K562 (cell line): ENCODE results near the gene BTD. TPM values are rescaled to one million over a fixed set of nuclear protein-coding genes. Genes with fewer than 3 reads are reported as not detected.
A peak's percentile ranks its signal among the peaks of the same experiment; 100 is the strongest.

Experiments
- ATAC-seq: fragments of 200-7000 bp; cut with Tn5 transposase; 3 replicates; pipeline ENCODE4 v1.9.1; 2020; ENCODE audit warnings: moderate library complexity
- Bru-seq: library from RNA; stranded (reverse); fragments of 400-500 nt; gene quantifications from one replicate; lab custom pipeline; 2021; lab: Mats Ljungman, UMichigan
- BruChase-seq, 2 experiments: library from RNA; stranded (reverse); fragments of 400-500 nt; gene quantifications; one replicate each; lab custom pipeline; 2021; lab: Mats Ljungman, UMichigan
- BruUV-seq: library from RNA; stranded (reverse); fragments of 400-500 nt; replicated peaks from 2 replicates; lab custom pipeline; 2021; lab: Mats Ljungman, UMichigan
- CTCF ChIA-PET: fragments of 300-600 bp; formaldehyde crosslinking; extraction: SDS; loops from one replicate; lab custom pipeline; 2021; ENCODE audit warnings: low intra/inter-chr PET ratio; lab: Yijun Ruan, JAX
- POLR2A ChIA-PET: fragments of 300-600, 350-650 bp; sonication (Branson Sonifier 250); formaldehyde crosslinking; extraction: SDS; loops from one replicate; lab custom pipeline; 2021; ENCODE audit warnings: antibody characterized with exemption, inconsistent platforms; lab: Yijun Ruan, JAX
- DNase-seq, 4 experiments: peaks; one replicate each; pipeline versions ENCODE4 v3.0.0 to v3.0.0-alpha.2; 2011 to 2018; ENCODE audit warnings: low spot score in 3 of 4, mixed read lengths in 3 of 4; ENCODE audit errors: extremely low read depth in 1 of 4
- FAIRE-seq: peaks from 2 replicates; lab custom pipeline; 2011; peaks lifted over from hg19 to GRCh38; lab: Jason Lieb, UNC
- H2AFZ ChIP-seq: 2 replicates; pipeline ENCODE4 v1.6.0; 2011; ENCODE audit warnings: low read depth, low read length, control low read depth, inconsistent platforms
- H3K27ac ChIP-seq: fragments of 200-600 bp; 3 replicates; pipeline ENCODE4 v1.8.0; 2011; ENCODE audit warnings: low read depth, mild to moderate bottlenecking, control low read depth, inconsistent platforms, low read length, moderate library complexity, mixed read lengths; ENCODE audit errors: extremely low read depth
- H3K27me3 ChIP-seq, 2 experiments: fragments of 300-600 bp in 1 of 2; 2 replicates in 1 of 2; 3 replicates in 1 of 2; pipeline versions ENCODE4 v1.6.0 to v1.8.0; 2011; ENCODE audit warnings: inconsistent platforms in 2 of 2, low read length in 2 of 2, mild to moderate bottlenecking in 1 of 2, mixed read lengths in 1 of 2, moderate library complexity in 1 of 2; ENCODE audit not compliant: control insufficient read depth in 2 of 2, insufficient read depth in 2 of 2
- H3K36me3 ChIP-seq: fragments of 300-600 bp; 3 replicates; pipeline ENCODE4 v1.8.0; 2011; ENCODE audit warnings: mild to moderate bottlenecking, low read length, inconsistent platforms; ENCODE audit not compliant: control insufficient read depth, insufficient read depth
- H3K4me1 ChIP-seq, 2 experiments: fragments of 200-600 bp in 1 of 2; replicated peaks in 1 of 2; 2 replicates in 1 of 2; 3 replicates in 1 of 2; pipeline versions ENCODE4 v1.5.1 to v1.8.0; 2011; ENCODE audit warnings: inconsistent platforms in 2 of 2, low read length in 2 of 2, mild to moderate bottlenecking in 1 of 2, mixed read lengths in 1 of 2, moderate library complexity in 1 of 2; ENCODE audit not compliant: control insufficient read depth in 2 of 2, insufficient read depth in 2 of 2
- H3K4me2 ChIP-seq: 2 replicates; pipeline ENCODE4 v1.6.1; 2011; ENCODE audit warnings: low read length, control low read depth, inconsistent platforms, mixed read lengths; ENCODE audit not compliant: insufficient read depth
- H3K4me3 ChIP-seq: fragments of 200-600 bp; sonication (generic), shearing (Covaris generic); 2 replicates; pipeline ENCODE4 v1.5.1; 2016; ENCODE audit warnings: control low read depth, inconsistent platforms
- H3K79me2 ChIP-seq: fragments of 200-600 bp; 3 replicates; pipeline ENCODE4 v1.8.0; 2011; ENCODE audit warnings: low read length, inconsistent platforms; ENCODE audit not compliant: control insufficient read depth, insufficient read depth
- H3K9ac ChIP-seq, 2 experiments: 2 replicates each; pipeline versions ENCODE4 v1.6.0 to v1.6.1; 2011; ENCODE audit warnings: low read depth in 2 of 2, low read length in 2 of 2, control low read depth in 1 of 2, inconsistent platforms in 1 of 2, mild to moderate bottlenecking in 1 of 2, mixed read lengths in 1 of 2; ENCODE audit not compliant: insufficient read depth in 1 of 2
- H3K9me1 ChIP-seq: one replicate; pipeline ENCODE4 v1.6.0; 2011; ENCODE audit warnings: inconsistent platforms, mild to moderate bottlenecking, low read length, moderate library complexity; ENCODE audit not compliant: control insufficient read depth, insufficient read depth
- H3K9me3 ChIP-seq: replicated peaks from 2 replicates; pipeline ENCODE4 v1.5.1; 2011; ENCODE audit warnings: low read depth, low read length, inconsistent platforms; ENCODE audit not compliant: control insufficient read depth, insufficient read depth
- H4K20me1 ChIP-seq: replicated peaks from 2 replicates; pipeline ENCODE4 v1.6.1; 2011; ENCODE audit warnings: low read length, inconsistent platforms, mixed read lengths; ENCODE audit not compliant: control insufficient read depth, insufficient read depth
- GATA2 ChIP-seq: sonication (generic); formaldehyde crosslinking; IDR thresholded peaks from 2 replicates; pipeline ENCODE4 v1.4.0; 2020; ENCODE audit warnings: mild to moderate bottlenecking, missing genetic modification reagents
- IRF1 ChIP-seq: sonication (generic); formaldehyde crosslinking; IDR thresholded peaks from 2 replicates; pipeline ENCODE4 v1.8.0; 2022; ENCODE audit warnings: missing genetic modification reagents, mild to moderate bottlenecking, borderline replicate concordance
- NCOA1 ChIP-seq: fragments of 450-650 bp; IDR thresholded peaks from 2 replicates; pipeline ENCODE4 v1.6.1; 2016; ENCODE audit warnings: low read depth
- TSHZ1 ChIP-seq: fragments of 250-450 bp; sonication (Bioruptor Pico); IDR thresholded peaks from 2 replicates; pipeline ENCODE4 v1.4.0; 2020; ENCODE audit warnings: mild to moderate bottlenecking, moderate library complexity
- ZNF639 ChIP-seq, 2 experiments: fragments of 200-800 bp in 1 of 2; sonication (Bioruptor generic) in 1 of 2; sonication (generic) in 1 of 2; formaldehyde crosslinking in 1 of 2; IDR thresholded peaks in 1 of 2; conservative IDR thresholded peaks in 1 of 2; 2 replicates each; pipeline versions ENCODE4 v1.5.0 to v1.6.1; 2016 to 2020; ENCODE audit warnings: missing compliant biosample characterization in 1 of 2, missing genetic modification characterization in 1 of 2, missing genetic modification reagents in 1 of 2
- ZNF79 ChIP-seq: fragments of 250-450 bp; sonication (Bioruptor Pico); IDR thresholded peaks from 2 replicates; pipeline ENCODE4 v1.4.0; 2020; ENCODE audit warnings: low read depth, mild to moderate bottlenecking, moderate library complexity
- WGBS: fragments of 100-300 bp; shearing (Covaris generic); methylation state at CpG from one replicate; pipeline ENCODE4 v1.1.6; 2016; ENCODE audit warnings: low coverage, mixed read lengths; ENCODE audit not compliant: insufficient coverage; ENCODE audit errors: missing lambda C conversion rate; 5-methylcytosine and 5-hydroxymethylcytosine counted together
- in situ Hi-C: fragments of 300-500 bp; cut with MboI; formaldehyde crosslinking; loops from 4 replicates; pipeline ENCODE4 v1.15.0; 2018; ENCODE audit warnings: inconsistent platforms, mixed read lengths
- intact Hi-C: fragments of 100-400 bp; cut with micrococcal nuclease; formaldehyde crosslinking; loops from 2 replicates; pipeline ENCODE4 v1.14.2; 2022
- long read RNA-seq, 3 experiments: library from polyadenylated mRNA in 2 of 3; library from RNA in 1 of 3; unstranded in 2 of 3; stranded (forward) in 1 of 3; transcript quantifications; one replicate each; pipeline ENCODE4 v2.0.0, GENCODE V29; 2019 to 2022
- polyA minus RNA-seq, 3 experiments: library from RNA; depleted of rRNA, polyadenylated mRNA; stranded (reverse); fragments of >200 nt; gene quantifications; 2 replicates each; pipeline ENCODE4 v1.2.3, GENCODE V29; 2011
- polyA plus RNA-seq, 8 experiments: library from polyadenylated mRNA; depleted of rRNA in 4 of 8; stranded (reverse) in 5 of 8; unstranded in 3 of 8; fragments of >200 nt; fragmentation: Nextera tagmentation in 2 of 8; fragmentation: Illumina TruSeq in 1 of 8; extraction: Ambion mirVana in 2 of 8; extraction: Trizol in 1 of 8; gene quantifications; 2 replicates each; pipeline versions ENCODE4 v1.2.1 to v1.2.3, GENCODE V29; 2011 to 2014; ENCODE audit warnings: inconsistent platforms in 1 of 8, missing spikeins in 1 of 8
- total RNA-seq, 7 experiments: library from RNA; depleted of rRNA in 6 of 7; stranded (reverse); fragments of >200 nt in 6 of 7; fragmentation: Illumina TruSeq in 2 of 7; extraction: Trizol in 2 of 7; gene quantifications; 2 replicates each; pipeline versions ENCODE4 v1.2.1 to v1.2.3, GENCODE V29; 2011 to 2021; ENCODE audit warnings: low replicate concordance in 1 of 7

BTD gene
- total RNA-seq (2011; cell fraction: chromatin; rRNA removed; ENCODE audit: low replicate concordance), result 15.1 and 17.2 TPM in 2 replicates
- total RNA-seq (2011; cell fraction: nucleolus; rRNA removed), result 20.2 and 22.9 TPM in 2 replicates
- total RNA-seq (2011; cell fraction: nucleoplasm; rRNA removed), result 28.9 and 36.2 TPM in 2 replicates
- 5.8 and 7.5 TPM in 2 replicates for total RNA-seq (2014; rRNA removed)
- 7.0 and 8.4 TPM in 2 replicates for total RNA-seq (2014; rRNA removed; fragmentation: Illumina TruSeq; extraction: Trizol)
- 6.6 and 9.2 TPM in 2 replicates for total RNA-seq (2015; rRNA removed; fragmentation: Illumina TruSeq; extraction: Trizol)
- total RNA-seq (2021), result 7.5 and 8.5 TPM in 2 replicates
- 18.0 and 18.5 TPM in 2 replicates for polyA plus RNA-seq (2011; rRNA removed)
- 16.8 and 20.5 TPM in 2 replicates for polyA plus RNA-seq (2011; cell fraction: cytosol; rRNA removed)
- polyA plus RNA-seq (2011; cell fraction: nucleus; rRNA removed), result 10.3 and 13.8 TPM in 2 replicates
- polyA plus RNA-seq (2012), result 10.7 and 12.9 TPM in 2 replicates
- polyA plus RNA-seq (2014; fragmentation: Illumina TruSeq; extraction: Trizol), result 9.1 and 10.7 TPM in 2 replicates
- 10 to 100 TPM; 24.3 to 26.2 TPM for polyA plus RNA-seq (2014; fragmentation: Nextera tagmentation; extraction: Ambion mirVana)
- polyA plus RNA-seq (2014; rRNA removed), result 10.6 and 11.2 TPM in 2 replicates
- 12.0 and 15.3 TPM in 2 replicates for polyA minus RNA-seq (2011; rRNA and poly(A)+ RNA removed)
- polyA minus RNA-seq (2011; cell fraction: cytosol; rRNA and poly(A)+ RNA removed), result 3.9 and 5.2 TPM in 2 replicates
- 5.9 and 14.4 TPM in 2 replicates for polyA minus RNA-seq (2011; cell fraction: nucleus; rRNA and poly(A)+ RNA removed)
- Bru-seq, nascent RNA, result percentile 59 among the genes with signal in this experiment
- percentile 62 among the genes with signal in this experiment for BruChase-seq, experiment 1, labeled RNA remaining after a 2-hour chase
- percentile 55 among the genes with signal in this experiment for BruChase-seq, experiment 2, labeled RNA remaining after a 6-hour chase
- long read RNA-seq, experiment 1, full-length matches to known transcripts, result 10 of 22 reads
- long read RNA-seq, experiment 1, partial matches to known transcripts, result 2 of 22 reads
- long read RNA-seq, experiment 1, other reads (novel, unspliced or antisense), result 10 of 22 reads
- long read RNA-seq, experiment 2, full-length matches to known transcripts, result 3 of 9 reads
- long read RNA-seq, experiment 2, partial matches to known transcripts, result 2 of 9 reads
- long read RNA-seq, experiment 2, other reads (novel, unspliced or antisense), result 4 of 9 reads
- long read RNA-seq, experiment 3, full-length matches to known transcripts, result 4 of 7 reads
- long read RNA-seq, experiment 3, partial matches to known transcripts, result 2 of 7 reads
- long read RNA-seq, experiment 3, other reads (novel, unspliced or antisense), result 1 of 7 reads

GRCh38 chr3:15601399-15602145 lies at the start of gene BTD, which contains the start of gene HACL1:
BTD (plus strand) TSS chr3:15601745; CDS start chr3:15635440, 33,695 bp downstream.
HACL1 (minus strand) TSS chr3:15601569; CDS start chr3:15601463, 106 bp downstream.
- Histone ChIP-seq H3K79me2 (peaks cover 16% of the 10 kb centered on the region), H3K9ac (peak within 1 kb of the TSS; percentile 80 to 90), H3K9me1 (no peaks in the 10 kb centered on the region), H4K20me1 (no peaks in the 10 kb centered on the region), H3K27me3 (no peaks in the 10 kb centered on the region), H3K4me2 (peak within 1 kb of the TSS; percentile 100), H3K4me3 (peak within 1 kb of the TSS; percentile 73), H3K36me3 (peaks cover 30% of the 10 kb centered on the region; the same call in 2 of the 3 replicates), H3K4me1 (peaks cover 0 to 5% of the 10 kb centered on the region in 2 experiments; a peak in 2 of 5 replicates), H2AFZ (peak within 1 kb of the TSS; percentile 93), H3K27ac (peak within 1 kb of the TSS; percentile 74), H3K9me3 (no peaks in the 10 kb centered on the region; the same call in 1 of the 2 replicates)
- FAIRE-seq (peak; percentile 99), ATAC-seq (peak; percentile 97), DNase-seq (peak; percentile 96 to 99 (median 97))
- intact Hi-C loops, result loop anchor here (5.0 kb wide), 1 partner anchor 261 kb away; no protein-coding TSS in a partner anchor
- ChIA-PET CTCF (no interaction called here), POLR2A (interaction anchor here (0.5 to 1.5 kb wide), 23 partner anchors 8 to 1173 kb away, joined by 3 to 13 read pairs (median 3); partner anchors contain the start of genes GALNT15 and MRPS25)
- BruUV-seq, result no TSS peak
- WGBS, result under 1% methylated on average over 61 of the region's 61 CpGs
- in situ Hi-C loops, result no loop called here
- TF ChIP-seq TSHZ1 (CRISPR knock-in tag), result no peak
- peak in 1 of 2 experiments; percentile 63; a peak in 1 of 4 replicates for TF ChIP-seq ZNF639 (CRISPR knock-in tag; conservative IDR thresholded peaks at IDR 0.05 in 1 of 2, IDR thresholded peaks at IDR 0.05 in 1 of 2)
- no peak for TF ChIP-seq GATA2 (CRISPR knock-in tag)
- TF ChIP-seq ZNF79, result no peak
- no peak; the same call in 1 of the 2 replicates for TF ChIP-seq NCOA1
- no peak for TF ChIP-seq IRF1 (CRISPR knock-in tag)
